Pancreas (tissue), 10 donors: ENCODE results near the gene RNF39. TPM values are rescaled to one million over a fixed set of nuclear protein-coding genes. Genes with fewer than 3 reads are reported as not detected.
"Not testable (repeated sequence)": the region's sequence is repeated elsewhere in the genome, so short reads cannot be mapped to it uniquely, and the experiment has no call there.

Experiments
- ATAC-seq, 4 donors: fragments of 200-7000 bp; cut with Tn5 transposase; one replicate each; pipeline versions ENCODE4 v1.8.0 to v1.9.1; 2020; ENCODE audit warnings: mild to moderate bottlenecking in 4 of 4, moderate library complexity in 4 of 4
- DNase-seq, 6 donors: peaks; one replicate each; pipeline ENCODE4 v3.0.0-alpha.2; 2020
- FAIRE-seq: peaks from 2 replicates; lab custom pipeline; 2012; peaks lifted over from hg19 to GRCh38; lab: Jason Lieb, UNC
- H3K27ac ChIP-seq, 4 donors: fragments of 200-600 bp; sonication (generic); 1 replicate in 3 of 4; 2 replicates in 1 of 4; pipeline versions ENCODE4 v1.5.0 to v1.8.0; 2020
- H3K27me3 ChIP-seq, 4 donors: fragments of 200-600 bp; one replicate each; pipeline ENCODE4 v1.8.0; 2021
- H3K36me3 ChIP-seq, 3 donors: fragments of 200-600 bp; sonication (generic) in 1 of 3; one replicate each; pipeline versions ENCODE4 v1.5.0 to v1.8.0; 2020 to 2021
- H3K4me1 ChIP-seq, 3 donors: fragments of 200-600 bp; one replicate each; pipeline ENCODE4 v1.8.0; 2021
- H3K4me3 ChIP-seq, 4 donors: fragments of 200-600 bp; sonication (generic) in 2 of 4; one replicate each; pipeline versions ENCODE4 v1.5.0 to v1.8.0; 2020 to 2021
- H3K9me3 ChIP-seq, 4 donors: fragments of 200-600 bp; one replicate each; pipeline ENCODE4 v1.8.0; 2021
- WGBS, 2 donors: extraction: QIAGEN DNeasy Blood & Tissue Kit; methylation state at CpG; one replicate each; pipeline ENCODE4 v1.1.7; 2013; 5-methylcytosine and 5-hydroxymethylcytosine counted together
- intact Hi-C, 3 donors: fragments of 100-400 bp; cut with DNase I; formaldehyde crosslinking; loops; one replicate each; pipeline versions ENCODE4 v1.11.1 to v1.14.2; 2022
- polyA plus RNA-seq, 2 donors: library from polyadenylated mRNA; stranded (reverse); fragments of 200-250 nt; gene quantifications; one replicate each; pipeline ENCODE4 v1.2.3, GENCODE V29; 2013
- total RNA-seq, 6 donors: library from RNA; stranded (reverse); fragmentation: NEBNext Ultra II Directional in 4 of 6; extraction: Animal tissue kit (Norgen Biotek cat#: 25700) in 4 of 6; gene quantifications; one replicate each; pipeline versions ENCODE4 v1.2.1 to v1.2.4, GENCODE V29; 2021 to 2023
- TF ChIP-seq, protein P1 (sequence below), 4 donors: fragments of 200-600 bp; sonication (generic) in 3 of 4; IDR thresholded peaks; one replicate each; pipeline versions ENCODE4 v1.5.0 to v1.8.0; 2021; ENCODE audit warnings: antibody characterized with exemption in 4 of 4
- donor health status: healthy with polysubstance abuse.
- donor health status: DM: no; HTN: no; CAD: no; lungs with moderate emphysema.
- donor health status: DM: no; HTN: no; CAD: no.
- donor health status: control.
- donor health status: control.
- donor health status: Bipolar disorder and iron deficiency.
- donor health status: DM: yes; HTN: yes; CAD: no.
- donor health status: DM: no; HTN: no; CAD: no.
- donor health status: DM: no; HTN: no; CAD: no.
- donor health status: DM: yes; HTN: yes; CAD: no.

The RNF39 gene
- total and polyA plus RNA-seq, 8 donors = 0.18 to 1.3 (median 0.55) TPM

DNA sequence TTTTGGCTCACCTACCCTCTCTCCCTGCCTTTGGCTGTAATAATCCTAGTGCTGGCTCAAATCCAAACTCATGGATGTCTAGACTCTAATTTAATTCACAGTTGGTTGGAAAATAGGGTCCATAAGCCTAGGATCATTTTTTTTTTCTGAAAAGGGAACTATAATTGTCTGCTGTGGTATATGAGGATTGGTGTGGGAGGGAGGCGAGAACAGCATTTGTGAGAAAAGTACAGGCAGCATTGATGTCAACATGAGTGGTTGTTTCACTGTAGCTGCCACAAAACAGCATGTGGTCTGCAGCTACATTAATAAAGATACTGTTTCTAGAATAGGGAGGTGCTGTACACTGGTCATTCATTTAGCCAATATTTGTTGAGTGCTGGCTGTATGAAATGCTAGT lies 33.1 kb downstream of the RNF39 start:
- intact Hi-C loops = no loop called here
- FAIRE-seq (no peak), DNase-seq (no peak), ATAC-seq (no peak)
- Histone ChIP-seq H3K27me3 (no peaks in the 10 kb centered on the region), H3K36me3 (no peaks in the 10 kb centered on the region), H3K27ac (no peak overlapping the region), H3K4me1 (no peaks in the 10 kb centered on the region), H3K4me3 (no peak overlapping the region), H3K9me3 (no peaks in the 10 kb centered on the region)
- 100% methylated on average over 1 of the region's 1 CpG for WGBS, 2 donors
- TF ChIP-seq, protein P1, sequence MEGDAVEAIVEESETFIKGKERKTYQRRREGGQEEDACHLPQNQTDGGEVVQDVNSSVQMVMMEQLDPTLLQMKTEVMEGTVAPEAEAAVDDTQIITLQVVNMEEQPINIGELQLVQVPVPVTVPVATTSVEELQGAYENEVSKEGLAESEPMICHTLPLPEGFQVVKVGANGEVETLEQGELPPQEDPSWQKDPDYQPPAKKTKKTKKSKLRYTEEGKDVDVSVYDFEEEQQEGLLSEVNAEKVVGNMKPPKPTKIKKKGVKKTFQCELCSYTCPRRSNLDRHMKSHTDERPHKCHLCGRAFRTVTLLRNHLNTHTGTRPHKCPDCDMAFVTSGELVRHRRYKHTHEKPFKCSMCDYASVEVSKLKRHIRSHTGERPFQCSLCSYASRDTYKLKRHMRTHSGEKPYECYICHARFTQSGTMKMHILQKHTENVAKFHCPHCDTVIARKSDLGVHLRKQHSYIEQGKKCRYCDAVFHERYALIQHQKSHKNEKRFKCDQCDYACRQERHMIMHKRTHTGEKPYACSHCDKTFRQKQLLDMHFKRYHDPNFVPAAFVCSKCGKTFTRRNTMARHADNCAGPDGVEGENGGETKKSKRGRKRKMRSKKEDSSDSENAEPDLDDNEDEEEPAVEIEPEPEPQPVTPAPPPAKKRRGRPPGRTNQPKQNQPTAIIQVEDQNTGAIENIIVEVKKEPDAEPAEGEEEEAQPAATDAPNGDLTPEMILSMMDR (IDR thresholded peaks at IDR 0.05) = no peak

DNA sequence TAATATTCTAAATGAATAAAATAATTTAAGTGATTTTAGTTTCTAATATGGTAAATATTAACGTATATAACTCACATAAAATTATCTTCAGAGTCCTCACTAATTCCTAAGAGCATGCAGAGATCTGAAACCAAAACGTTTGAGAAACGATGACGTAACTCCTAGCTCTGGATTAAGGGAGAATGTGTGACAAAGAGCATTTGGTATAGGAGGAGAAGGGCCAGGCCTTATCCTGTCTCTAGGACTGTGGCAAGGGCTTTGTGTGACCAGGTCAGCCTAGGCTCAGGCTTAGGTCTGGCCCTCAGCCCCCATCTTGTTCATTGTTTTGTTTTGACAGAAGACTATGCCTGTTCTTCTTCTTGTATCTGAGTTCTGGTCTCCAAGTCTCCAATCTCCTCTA lies 33.7 kb downstream of the RNF39 start:
- FAIRE-seq (no peak), ATAC-seq (no peak), DNase-seq (no peak)
- H3K4me1 ChIP-seq = no peaks in the 10 kb centered on the region
- intact Hi-C loops = no loop called here
- TF ChIP-seq, protein P1 (IDR thresholded peaks at IDR 0.05) = no peak
- WGBS, 2 donors = 65 to 71% methylated on average over 4 of the region's 4 CpGs
- no peak overlapping the region for H3K4me3 ChIP-seq
- H3K36me3 ChIP-seq = no peaks in the 10 kb centered on the region
- no peak overlapping the region for H3K27ac ChIP-seq
- H3K9me3 ChIP-seq = no peaks in the 10 kb centered on the region
- no peaks in the 10 kb centered on the region for H3K27me3 ChIP-seq

DNA sequence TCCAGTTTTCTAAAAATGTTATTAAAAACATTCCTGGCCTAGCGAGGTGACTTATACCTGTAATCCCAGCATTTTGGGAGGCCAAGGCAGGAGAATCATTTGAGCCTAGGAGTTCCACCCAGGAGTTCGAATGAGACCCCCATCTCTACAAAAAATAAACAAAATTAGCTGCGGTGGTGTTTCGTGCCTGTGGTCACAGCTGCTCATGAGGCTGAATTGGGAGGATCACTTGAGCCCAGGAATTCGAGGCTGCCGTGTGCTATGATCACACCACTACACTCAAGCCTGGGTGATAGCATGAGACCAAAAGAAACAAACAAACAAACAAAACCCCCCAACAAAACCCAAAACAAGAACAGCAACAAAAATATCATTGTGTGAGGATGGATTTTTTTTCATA lies 34.3 kb downstream of the RNF39 start:
- no peaks in the 10 kb centered on the region for H3K9me3 ChIP-seq
- ATAC-seq (no peak), DNase-seq (no peak), FAIRE-seq (no peak)
- no peaks in the 10 kb centered on the region for H3K36me3 ChIP-seq
- no peak overlapping the region for H3K27ac ChIP-seq
- intact Hi-C loops = no loop called here
- TF ChIP-seq, protein P1 (IDR thresholded peaks at IDR 0.05) = no peak
- no peaks in the 10 kb centered on the region for H3K27me3 ChIP-seq
- H3K4me1 ChIP-seq = no peaks in the 10 kb centered on the region
- H3K4me3 ChIP-seq = no peak overlapping the region
- 76 to 85% methylated on average over 6 of the region's 6 CpGs for WGBS, 2 donors

DNA sequence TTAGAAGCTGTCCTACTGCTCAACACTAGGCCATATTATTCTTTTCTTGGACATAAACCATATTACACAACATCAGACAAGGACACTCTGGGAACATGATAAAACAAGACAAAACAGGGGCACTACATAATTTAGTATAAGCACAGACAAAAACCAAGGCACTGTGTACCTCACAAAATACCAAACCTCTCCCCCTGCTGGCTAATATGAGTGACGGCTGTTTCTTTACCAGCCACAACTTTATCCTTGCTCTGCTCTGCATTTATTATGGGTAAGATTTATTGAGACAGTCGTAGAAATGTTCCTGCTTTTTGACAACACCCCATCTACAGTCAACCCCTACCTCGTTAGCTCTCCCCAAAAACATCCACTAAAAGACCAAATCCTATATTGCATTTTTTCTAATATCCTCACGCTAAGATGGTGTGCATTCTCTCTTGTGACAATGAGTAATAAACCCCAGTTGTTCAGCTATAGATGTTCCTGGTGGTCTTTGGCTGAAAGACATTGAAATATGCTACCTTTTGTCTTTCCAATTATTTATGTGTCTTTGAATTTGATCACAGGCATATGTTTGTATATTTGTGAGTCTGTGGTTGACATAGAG lies 38.3 kb downstream of the RNF39 start:
- no peaks in the 10 kb centered on the region for H3K27me3 ChIP-seq
- 49 to 69% methylated on average over 4 of the region's 4 CpGs for WGBS, 2 donors
- H3K27ac ChIP-seq = no peak overlapping the region
- DNase-seq (no peak), FAIRE-seq (no peak), ATAC-seq (peak in 1 of 4 donors; percentile 39)
- H3K4me1 ChIP-seq = no peaks in the 10 kb centered on the region
- H3K4me3 ChIP-seq = no peak overlapping the region
- TF ChIP-seq, protein P1 (IDR thresholded peaks at IDR 0.05) = peak in 3 of 4 donors; percentile 15 to 24 (median 15)
- no peaks in the 10 kb centered on the region for H3K9me3 ChIP-seq
- H3K36me3 ChIP-seq = no peaks in the 10 kb centered on the region
- intact Hi-C loops = no loop called here

DNA sequence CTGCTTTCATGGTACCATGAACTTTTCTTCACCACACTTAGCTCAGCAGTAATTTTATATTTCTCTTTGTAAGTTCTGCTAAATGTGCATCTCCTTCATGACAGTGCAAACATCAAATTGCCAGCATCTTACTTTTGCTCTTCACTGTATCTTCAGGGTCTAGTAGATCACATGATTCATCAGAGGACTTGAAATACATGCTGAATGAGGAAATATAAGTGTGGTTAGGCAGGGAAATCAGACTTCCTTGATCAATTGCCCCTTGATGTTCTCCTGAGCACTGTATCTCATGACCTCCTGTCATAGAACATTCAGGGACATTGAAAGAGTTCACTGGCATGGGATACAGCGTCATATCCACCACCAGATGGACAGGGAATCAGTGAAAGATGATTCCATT lies 39.8 kb downstream of the RNF39 start:
- FAIRE-seq (no peak), ATAC-seq (no peak), DNase-seq (no peak)
- TF ChIP-seq, protein P1 (IDR thresholded peaks at IDR 0.05) = no peak
- Histone ChIP-seq H3K9me3 (no peaks in the 10 kb centered on the region), H3K36me3 (no peaks in the 10 kb centered on the region), H3K4me3 (no peak overlapping the region), H3K27me3 (no peaks in the 10 kb centered on the region), H3K27ac (no peak overlapping the region), H3K4me1 (no peaks in the 10 kb centered on the region)
- intact Hi-C loops = no loop called here
- 95 to 100% methylated on average over 1 of the region's 1 CpG for WGBS, 2 donors

DNA sequence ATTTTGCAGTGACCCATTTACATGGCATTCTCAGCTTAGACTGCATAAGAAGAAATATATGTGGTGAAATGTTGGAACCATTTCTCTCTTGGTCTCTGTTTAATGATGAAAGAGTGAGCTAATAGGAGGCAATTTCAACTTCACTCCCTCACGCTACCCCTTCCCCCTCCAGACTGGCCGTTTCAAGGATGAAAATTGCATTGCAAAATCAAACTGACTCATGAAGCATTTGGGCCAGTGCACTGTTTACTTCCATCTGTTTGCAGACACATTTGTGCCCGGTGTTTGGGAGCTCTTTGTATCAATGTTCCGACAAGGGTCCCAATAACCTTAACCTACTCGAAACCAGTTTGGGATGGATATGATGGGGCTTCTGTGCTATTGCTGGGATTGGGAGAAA lies 42.1 kb downstream of the RNF39 start:
- H3K4me1 ChIP-seq, H3K9me3 ChIP-seq, H3K27ac ChIP-seq, H3K4me3 ChIP-seq, intact Hi-C loops, H3K27me3 ChIP-seq, FAIRE-seq, H3K36me3 ChIP-seq: not testable (repeated sequence)
- peak in 1 of 6 donors; percentile 49 for DNase-seq
- 65 to 75% methylated on average over 5 of the region's 5 CpGs for WGBS, 2 donors
- peak in 3 of 4 donors; percentile 51 to 61 (median 52) for ATAC-seq
